GM19035 (cell line): ENCODE results near the gene OR4A16.

ENCODE experiments used
- ATAC-seq: cut with Tn5 transposase; IDR thresholded peaks from one replicate; pipeline ENCODE4 v1.9.1; 2021; ENCODE audit not compliant: unreplicated experiment

Gene OR4A16, protein sequence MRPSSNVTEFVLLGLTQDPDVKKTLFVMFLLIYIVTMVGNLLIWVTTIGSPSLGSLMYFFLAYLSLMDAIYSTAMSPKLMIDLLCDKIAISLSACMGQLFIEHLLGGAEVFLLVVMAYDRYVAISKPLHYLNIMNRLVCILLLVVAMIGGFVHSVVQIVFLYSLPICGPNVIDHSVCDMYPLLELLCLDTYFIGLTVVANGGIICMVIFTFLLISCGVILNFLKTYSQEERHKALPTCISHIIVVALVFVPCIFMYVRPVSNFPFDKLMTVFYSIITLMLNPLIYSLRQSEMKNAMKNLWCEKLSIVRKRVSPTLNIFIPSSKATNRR

GRCh38 chr11:55342901-55343300 lies at the start of gene OR4A16:
OR4A16 (plus strand) TSS chr11:55343201; CDS start chr11:55343201, 0 bp downstream.
- no peak for ATAC-seq

- no peak for ATAC-seq
These were observed 18.5 kb upstream of the OR4A16 start for GRCh38 chr11:55324500-55324899.

DNA sequence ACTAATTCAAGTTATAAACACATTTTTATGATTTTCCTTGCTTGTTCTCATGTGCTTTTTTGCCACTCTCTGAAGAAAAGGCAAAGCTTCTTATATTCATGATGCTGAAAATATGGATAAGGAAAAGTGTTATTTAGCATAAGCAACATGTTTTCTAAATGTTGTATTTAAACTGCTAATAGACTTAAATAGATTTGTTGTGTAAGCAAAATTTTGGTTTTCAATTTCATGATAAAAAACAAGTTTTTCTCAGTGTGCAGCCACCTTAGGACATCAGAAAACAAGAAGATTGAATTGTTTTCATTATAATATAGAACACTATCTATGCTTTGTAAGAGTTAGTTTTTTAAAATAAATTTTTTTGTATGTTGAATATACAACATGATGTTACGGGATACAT lies 2.3 kb downstream of the OR4A16 start:
- ATAC-seq: no peak

GRCh38 chr11:55349032-55349431 lies 6.0 kb downstream of the OR4A16 start:
- ATAC-seq: no peak

- no peak for ATAC-seq
These were observed 14.7 kb downstream of the OR4A16 start for GRCh38 chr11:55357560-55358184.

DNA sequence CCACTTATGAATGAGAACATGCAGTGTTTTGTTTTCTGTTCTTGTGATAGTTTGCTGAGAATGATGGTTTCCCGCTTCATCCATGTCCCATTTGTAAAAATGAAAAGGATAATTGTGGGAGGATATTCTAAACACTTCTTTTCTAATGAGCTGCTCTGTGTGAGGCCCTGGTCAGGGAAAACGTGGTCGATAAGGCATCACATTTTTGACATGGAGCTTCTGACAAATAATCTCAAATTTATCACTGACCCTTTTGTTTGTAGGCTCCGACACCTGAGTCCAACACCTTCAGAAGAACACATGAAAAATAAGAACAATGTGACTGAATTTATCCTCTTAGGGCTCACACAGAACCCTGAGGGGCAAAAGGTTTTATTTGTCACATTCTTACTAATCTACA lies 24.7 kb downstream of the OR4A16 start, which contains the start of gene OR4A15:
Gene OR4A15 (plus strand): TSS at position 301 of the 400 bp plus-strand sequence. CDS start 0 bp downstream, at position 301.
- no peak for ATAC-seq
